Gastrocnemius medialis (tissue), 4 donors: ENCODE data around the gene OTUD5.

Experiments
- CTCF ChIP-seq, 5 experiments: fragments of 450-650 bp in 3 of 5; fragments of 200-600 bp in 2 of 5; sonication (generic) in 2 of 5; IDR thresholded peaks in 4 of 5; conservative IDR thresholded peaks in 1 of 5; 1 replicate in 4 of 5; 2 replicates in 1 of 5; pipeline ENCODE4 v1.5.1; 2016 to 2019; ENCODE audit warnings: antibody characterized with exemption in 5 of 5, mild to moderate bottlenecking in 3 of 5, moderate library complexity in 3 of 5
- POLR2A ChIP-seq, 2 donors: fragments of 450-650 bp; IDR thresholded peaks; one replicate each; pipeline ENCODE4 v1.6.1; 2017; ENCODE audit warnings: antibody characterized with exemption in 2 of 2, mild to moderate bottlenecking in 2 of 2, moderate library complexity in 2 of 2

- TF ChIP-seq CTCF (IDR thresholded peaks at IDR 0.05 in 4 of 5, conservative IDR thresholded peaks at IDR 0.05 in 1 of 5), result no peak
- no peak for TF ChIP-seq POLR2A (IDR thresholded peaks at IDR 0.05)
Observed at GRCh38 chrX:48989483-48989882, 32.1 kb upstream of the OTUD5 start.
